ENCODE results near the gene AP2A2. TPM values are rescaled to one million over a fixed set of nuclear protein-coding genes. Genes with fewer than 3 reads are reported as not detected.

Gene AP2A2
- total RNA-seq, 1 donor from 2014 or later = 105 TPM

DNA sequence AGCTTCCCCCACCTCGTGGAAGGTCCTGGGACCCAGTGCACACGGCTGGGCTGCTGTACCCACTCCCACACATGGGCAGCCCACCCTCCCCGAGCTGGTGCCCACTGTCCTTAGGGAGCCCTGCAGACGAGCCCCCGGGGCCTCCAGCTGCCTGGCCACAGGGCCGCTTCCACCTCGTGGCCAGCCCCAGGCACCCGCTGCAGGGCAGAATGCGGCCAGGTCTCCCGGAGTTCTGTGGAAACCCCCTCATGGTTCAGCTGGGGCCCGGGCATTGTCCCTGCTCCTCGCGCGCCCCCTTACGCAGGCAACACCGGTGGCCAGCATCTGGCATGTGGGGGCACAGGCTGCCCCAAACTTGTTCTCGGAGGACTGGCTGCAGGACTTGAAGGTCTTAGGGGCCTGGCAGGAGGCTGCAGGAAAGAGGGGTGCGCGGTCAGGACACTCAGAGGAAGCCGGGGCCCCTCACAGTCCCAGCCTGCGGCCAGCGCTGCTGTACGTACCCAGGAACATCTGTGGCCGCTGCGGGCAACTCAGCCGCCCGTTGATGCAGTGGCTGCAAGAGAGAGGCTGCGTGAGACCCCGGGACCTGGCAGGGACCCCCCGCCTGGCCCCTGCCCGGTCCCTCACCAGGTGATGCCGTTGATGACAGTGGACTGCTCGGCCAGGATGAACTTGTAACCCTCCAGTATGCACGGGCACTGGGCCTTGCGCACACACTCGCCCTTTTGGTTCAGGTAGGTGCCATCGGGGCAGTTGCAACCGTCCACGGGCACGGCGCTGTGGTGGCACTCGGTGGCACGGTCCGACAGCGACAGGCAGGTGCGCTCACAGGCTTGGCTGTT, 101.2 kb downstream of the AP2A2 start:
- Mint-ChIP-seq H3K4me1 (ENCODE audit: low read depth, unreplicated experiment) (no peaks in the 10 kb centered on the region), H3K9me3 (ENCODE audit: unreplicated experiment) (no peaks in the 10 kb centered on the region), H3K27me3 (ENCODE audit: low read depth, unreplicated experiment) (no peaks in the 10 kb centered on the region), H3K4me3 (ENCODE audit: unreplicated experiment) (no peak overlapping the region), H3K36me3 (ENCODE audit: low read depth, unreplicated experiment) (no peaks in the 10 kb centered on the region), H3K27ac (ENCODE audit: unreplicated experiment) (no peak overlapping the region)
- Histone ChIP-seq H3K4me1 (ENCODE audit: insufficient read depth, low read length) (no peaks in the 10 kb centered on the region), H3K27ac (ENCODE audit: low read depth, low read length) (no peak overlapping the region), H3K4me2 (ENCODE audit: low read length) (no peak overlapping the region), H3K9me3 (ENCODE audit: insufficient read depth, low read depth, low read length) (no peaks in the 10 kb centered on the region), H3K27me3 (ENCODE audit: insufficient read depth, low read length) (no peaks in the 10 kb centered on the region), H3K9ac (ENCODE audit: low read length) (no peak overlapping the region), H3K36me3 (ENCODE audit: insufficient read depth, low read length) (no peaks in the 10 kb centered on the region), H3K79me2 (ENCODE audit: insufficient read depth, low read length) (no peaks in the 10 kb centered on the region), H4K20me1 (ENCODE audit: insufficient read depth, low read length) (peaks cover 12% of the 10 kb centered on the region), H2AFZ (ENCODE audit: low read depth, low read length) (no peak overlapping the region), H3K4me3 (ENCODE audit: insufficient read depth, low read depth, low read length) (no peak overlapping the region)
- no peak for DNase-seq (ENCODE audit: low read depth)
- FAIRE-seq = no peak
- TF ChIP-seq EZH2 (IDR thresholded peaks at IDR 0.05; ENCODE audit: insufficient read depth, low read length) (no peak), CTCF (IDR thresholded peaks at IDR 0.05; ENCODE audit: insufficient read depth, low read depth, low read length) (no peak)

- Histone ChIP-seq H3K79me2 (ENCODE audit: insufficient read depth, low read length) (no peaks in the 10 kb centered on the region), H3K36me3 (ENCODE audit: insufficient read depth, low read length) (no peaks in the 10 kb centered on the region), H3K4me3 (ENCODE audit: insufficient read depth, low read depth, low read length) (no peak overlapping the region), H3K4me2 (ENCODE audit: low read length) (no peak overlapping the region), H3K4me1 (ENCODE audit: insufficient read depth, low read length) (no peaks in the 10 kb centered on the region), H4K20me1 (ENCODE audit: insufficient read depth, low read length) (peaks cover 12% of the 10 kb centered on the region), H3K9ac (ENCODE audit: low read length) (no peak overlapping the region), H3K27me3 (ENCODE audit: insufficient read depth, low read length) (no peaks in the 10 kb centered on the region), H3K9me3 (ENCODE audit: insufficient read depth, low read depth, low read length) (no peaks in the 10 kb centered on the region), H2AFZ (ENCODE audit: low read depth, low read length) (no peak overlapping the region), H3K27ac (ENCODE audit: low read depth, low read length) (no peak overlapping the region)
- Mint-ChIP-seq H3K27me3 (ENCODE audit: low read depth, unreplicated experiment) (peaks cover 4% of the 10 kb centered on the region), H3K4me3 (ENCODE audit: unreplicated experiment) (no peak overlapping the region), H3K27ac (ENCODE audit: unreplicated experiment) (no peak overlapping the region), H3K4me1 (ENCODE audit: low read depth, unreplicated experiment) (no peaks in the 10 kb centered on the region), H3K36me3 (ENCODE audit: low read depth, unreplicated experiment) (peaks cover 2% of the 10 kb centered on the region), H3K9me3 (ENCODE audit: unreplicated experiment) (no peaks in the 10 kb centered on the region)
- FAIRE-seq = no peak
- TF ChIP-seq EZH2 (IDR thresholded peaks at IDR 0.05; ENCODE audit: insufficient read depth, low read length) (no peak), CTCF (IDR thresholded peaks at IDR 0.05; ENCODE audit: insufficient read depth, low read depth, low read length) (no peak)
- DNase-seq (ENCODE audit: low read depth) = no peak
These were observed 102.0 kb downstream of the AP2A2 start for GRCh38 chr11:1027483-1028290.

DNA sequence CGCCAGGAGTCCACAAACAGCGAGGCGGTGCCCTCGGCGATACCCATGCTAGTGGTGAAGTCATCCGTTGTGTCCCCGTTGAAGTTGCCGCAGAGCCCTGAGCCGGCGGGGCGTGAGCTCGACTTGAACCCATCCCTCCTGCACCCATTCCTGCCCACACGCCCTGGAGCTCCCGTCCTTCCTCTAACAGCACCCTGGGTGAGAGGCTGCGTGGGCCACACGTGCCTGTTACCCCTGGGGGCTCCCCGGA, 102.5 kb downstream of the AP2A2 start:
- H3K4me2 ChIP-seq (ENCODE audit: low read length) = no peak overlapping the region
- peaks cover 2% of the 10 kb centered on the region for H3K36me3 Mint-ChIP-seq (ENCODE audit: low read depth, unreplicated experiment)
- H3K4me3 ChIP-seq (ENCODE audit: insufficient read depth, low read depth, low read length) = no peak overlapping the region
- no peaks in the 10 kb centered on the region for H3K27me3 ChIP-seq (ENCODE audit: insufficient read depth, low read length)
- H2AFZ ChIP-seq (ENCODE audit: low read depth, low read length) = no peak overlapping the region
- H3K27ac Mint-ChIP-seq (ENCODE audit: unreplicated experiment) = no peak overlapping the region
- no peak for FAIRE-seq
- no peak for DNase-seq (ENCODE audit: low read depth)
- H3K9ac ChIP-seq (ENCODE audit: low read length) = no peak overlapping the region
- no peaks in the 10 kb centered on the region for H3K36me3 ChIP-seq (ENCODE audit: insufficient read depth, low read length)
- H3K4me1 Mint-ChIP-seq (ENCODE audit: low read depth, unreplicated experiment) = no peaks in the 10 kb centered on the region
- H3K79me2 ChIP-seq (ENCODE audit: insufficient read depth, low read length) = no peaks in the 10 kb centered on the region
- H3K27ac ChIP-seq (ENCODE audit: low read depth, low read length) = no peak overlapping the region
- H3K4me3 Mint-ChIP-seq (ENCODE audit: unreplicated experiment) = no peak overlapping the region
- H4K20me1 ChIP-seq (ENCODE audit: insufficient read depth, low read length) = peaks cover 6% of the 10 kb centered on the region
- TF ChIP-seq EZH2 (IDR thresholded peaks at IDR 0.05; ENCODE audit: insufficient read depth, low read length) = no peak
- TF ChIP-seq CTCF (IDR thresholded peaks at IDR 0.05; ENCODE audit: insufficient read depth, low read depth, low read length) = no peak
- H3K9me3 Mint-ChIP-seq (ENCODE audit: unreplicated experiment) = no peaks in the 10 kb centered on the region
- peaks cover 4% of the 10 kb centered on the region for H3K27me3 Mint-ChIP-seq (ENCODE audit: low read depth, unreplicated experiment)
- no peaks in the 10 kb centered on the region for H3K4me1 ChIP-seq (ENCODE audit: insufficient read depth, low read length)
- H3K9me3 ChIP-seq (ENCODE audit: insufficient read depth, low read depth, low read length) = no peaks in the 10 kb centered on the region
